NCI-H446 treated with DMSO at 0.1 percent for 48 hours (cell line): ENCODE data around the gene ANKRD16.
"Not testable (repeated sequence)": the region's sequence is repeated elsewhere in the genome, so short reads cannot be mapped to it uniquely, and the experiment has no call there.

Experiments used
- DNase-seq: peaks from one replicate; lab custom pipeline; 2025; lab: John Stamatoyannopoulos, UW

The ANKRD16 gene

GRCh38 chr10:5889624-5890451 is at the start of gene ANKRD16, which contains the start of gene FBH1:
Gene ANKRD16 (minus strand): TSS chr10:5889893. CDS start chr10:5889354, 539 bp downstream.
Gene FBH1 (plus strand): TSS chr10:5890243. CDS start chr10:5890346, 103 bp downstream.
- peak; percentile 95 for DNase-seq

- no peak for DNase-seq
These were observed 48.6 kb upstream of the ANKRD16 start for GRCh38 chr10:5938291-5938690.

GRCh38 chr10:5937016-5937415 is 47.3 kb upstream of the ANKRD16 start:
- DNase-seq, result no peak

GRCh38 chr10:5935628-5936027 is 45.9 kb upstream of the ANKRD16 start:
- DNase-seq, result no peak

GRCh38 chr10:5933909-5934546 is 44.3 kb upstream of the ANKRD16 start:
- DNase-seq, result no peak

GRCh38 chr10:5932345-5932744 is 42.7 kb upstream of the ANKRD16 start:
- no peak for DNase-seq

- no peak for DNase-seq
These were observed 40.6 kb upstream of the ANKRD16 start for GRCh38 chr10:5930272-5930671.

- no peak for DNase-seq
These were observed 39.7 kb upstream of the ANKRD16 start for GRCh38 chr10:5929442-5929841.

GRCh38 chr10:5927306-5927705 is 37.6 kb upstream of the ANKRD16 start:
- no peak for DNase-seq

- DNase-seq, result no peak
These were observed 35.2 kb upstream of the ANKRD16 start for GRCh38 chr10:5924889-5925288.

GRCh38 chr10:5921746-5922145 is 32.1 kb upstream of the ANKRD16 start:
- no peak for DNase-seq

- no peak for DNase-seq
These were observed 29.9 kb upstream of the ANKRD16 start for GRCh38 chr10:5919568-5919967.

GRCh38 chr10:5918763-5919162 is 29.1 kb upstream of the ANKRD16 start:
- no peak for DNase-seq

- no peak for DNase-seq
These were observed 27.6 kb upstream of the ANKRD16 start for GRCh38 chr10:5917305-5917704.

- no peak for DNase-seq
These were observed 25.8 kb upstream of the ANKRD16 start for GRCh38 chr10:5915451-5915850.

GRCh38 chr10:5913736-5914135 is 24.0 kb upstream of the ANKRD16 start:
- no peak for DNase-seq

- no peak for DNase-seq
These were observed 22.0 kb upstream of the ANKRD16 start for GRCh38 chr10:5911670-5912069.

- DNase-seq, result peak; percentile 28
These were observed 20.8 kb upstream of the ANKRD16 start for GRCh38 chr10:5910323-5911100.

GRCh38 chr10:5908676-5909075 is 19.0 kb upstream of the ANKRD16 start:
- not testable (repeated sequence) for DNase-seq

GRCh38 chr10:5906651-5907050 is 17.0 kb upstream of the ANKRD16 start:
- no peak for DNase-seq

- DNase-seq, result no peak
These were observed 16.3 kb upstream of the ANKRD16 start for GRCh38 chr10:5905854-5906507.

GRCh38 chr10:5904227-5904626 is 14.5 kb upstream of the ANKRD16 start:
- no peak for DNase-seq
